ENCODE data around the gene ALS2CL.

Gene ALS2CL

GRCh38 chr3:46725621-46726314 is 32.3 kb upstream of the ALS2CL start:
- Histone ChIP-seq H3K9me3 (ENCODE audit: control insufficient read depth, low read length) (no peaks in the 10 kb centered on the region), H3K4me3 (ENCODE audit: extremely low read depth, insufficient read depth, low read length, poor library complexity, severe bottlenecking) (no peak overlapping the region), H3K27ac (ENCODE audit: low read depth, low read length, severe bottlenecking) (no peak overlapping the region), H3K36me3 (ENCODE audit: control insufficient read depth, insufficient read depth, low read length) (no peaks in the 10 kb centered on the region), H3K4me1 (ENCODE audit: control insufficient read depth, insufficient read depth, low read length, poor library complexity, severe bottlenecking) (peaks cover 14% of the 10 kb centered on the region)
- 94 to 100% methylated on average over 2 to 3 of the region's 6 CpGs for WGBS, 2 experiments (ENCODE audit: insufficient coverage in 2 of 2)

GRCh38 chr3:46724424-46724823 is 30.9 kb upstream of the ALS2CL start:
- Histone ChIP-seq H3K36me3 (ENCODE audit: control insufficient read depth, insufficient read depth, low read length) (no peaks in the 10 kb centered on the region), H3K27ac (ENCODE audit: low read depth, low read length, severe bottlenecking) (no peak overlapping the region), H3K9me3 (ENCODE audit: control insufficient read depth, low read length) (no peaks in the 10 kb centered on the region), H3K4me3 (ENCODE audit: extremely low read depth, insufficient read depth, low read length, poor library complexity, severe bottlenecking) (no peak overlapping the region), H3K4me1 (ENCODE audit: control insufficient read depth, insufficient read depth, low read length, poor library complexity, severe bottlenecking) (peaks cover 14% of the 10 kb centered on the region)
- no CpG with 5 or more reads among the region's 4 CpGs for WGBS, 2 experiments (ENCODE audit: insufficient coverage in 2 of 2)

- Histone ChIP-seq H3K4me3 (ENCODE audit: extremely low read depth, insufficient read depth, low read length, poor library complexity, severe bottlenecking) (no peak overlapping the region), H3K9me3 (ENCODE audit: control insufficient read depth, low read length) (no peaks in the 10 kb centered on the region), H3K27ac (ENCODE audit: low read depth, low read length, severe bottlenecking) (no peak overlapping the region), H3K4me1 (ENCODE audit: control insufficient read depth, insufficient read depth, low read length, poor library complexity, severe bottlenecking) (peaks cover 14% of the 10 kb centered on the region), H3K36me3 (ENCODE audit: control insufficient read depth, insufficient read depth, low read length) (no peaks in the 10 kb centered on the region)
- 86 to 88% methylated on average over 1 to 4 of the region's 5 CpGs for WGBS, 2 experiments (ENCODE audit: insufficient coverage in 2 of 2)
These were observed 29.0 kb upstream of the ALS2CL start for GRCh38 chr3:46722443-46722842.

- H3K27ac ChIP-seq (ENCODE audit: low read depth, low read length, severe bottlenecking), result no peak overlapping the region
- no peaks in the 10 kb centered on the region for H3K36me3 ChIP-seq (ENCODE audit: control insufficient read depth, insufficient read depth, low read length)
- H3K4me3 ChIP-seq (ENCODE audit: extremely low read depth, insufficient read depth, low read length, poor library complexity, severe bottlenecking), result no peak overlapping the region
- no CpG with 5 or more reads among the region's 2 CpGs for WGBS, 2 experiments (ENCODE audit: insufficient coverage in 2 of 2)
- H3K4me1 ChIP-seq (ENCODE audit: control insufficient read depth, insufficient read depth, low read length, poor library complexity, severe bottlenecking), result peaks cover 10% of the 10 kb centered on the region
- H3K9me3 ChIP-seq (ENCODE audit: control insufficient read depth, low read length), result no peaks in the 10 kb centered on the region
These were observed 27.5 kb upstream of the ALS2CL start for GRCh38 chr3:46721009-46721408.

GRCh38 chr3:46719735-46720271 is 26.3 kb upstream of the ALS2CL start:
- no peaks in the 10 kb centered on the region for H3K36me3 ChIP-seq (ENCODE audit: control insufficient read depth, insufficient read depth, low read length)
- no peak overlapping the region for H3K4me3 ChIP-seq (ENCODE audit: extremely low read depth, insufficient read depth, low read length, poor library complexity, severe bottlenecking)
- no peaks in the 10 kb centered on the region for H3K4me1 ChIP-seq (ENCODE audit: control insufficient read depth, insufficient read depth, low read length, poor library complexity, severe bottlenecking)
- H3K9me3 ChIP-seq (ENCODE audit: control insufficient read depth, low read length), result no peaks in the 10 kb centered on the region
- H3K27ac ChIP-seq (ENCODE audit: low read depth, low read length, severe bottlenecking), result no peak overlapping the region
- 87 to 90% methylated on average over 2 to 4 of the region's 4 CpGs for WGBS, 2 experiments (ENCODE audit: insufficient coverage in 2 of 2)

GRCh38 chr3:46719044-46719565 is 25.6 kb upstream of the ALS2CL start:
- Histone ChIP-seq H3K4me1 (ENCODE audit: control insufficient read depth, insufficient read depth, low read length, poor library complexity, severe bottlenecking) (no peaks in the 10 kb centered on the region), H3K36me3 (ENCODE audit: control insufficient read depth, insufficient read depth, low read length) (no peaks in the 10 kb centered on the region), H3K9me3 (ENCODE audit: control insufficient read depth, low read length) (no peaks in the 10 kb centered on the region), H3K27ac (ENCODE audit: low read depth, low read length, severe bottlenecking) (no peak overlapping the region), H3K4me3 (ENCODE audit: extremely low read depth, insufficient read depth, low read length, poor library complexity, severe bottlenecking) (no peak overlapping the region)
- WGBS, 2 experiments (ENCODE audit: insufficient coverage in 2 of 2), result 70 to 94% methylated on average over 2 of the region's 2 CpGs

- no peaks in the 10 kb centered on the region for H3K4me1 ChIP-seq (ENCODE audit: control insufficient read depth, insufficient read depth, low read length, poor library complexity, severe bottlenecking)
- H3K4me3 ChIP-seq (ENCODE audit: extremely low read depth, insufficient read depth, low read length, poor library complexity, severe bottlenecking), result no peak within 1 kb of the TSS
- no peaks in the 10 kb centered on the region for H3K9me3 ChIP-seq (ENCODE audit: control insufficient read depth, low read length)
- no peaks in the 10 kb centered on the region for H3K36me3 ChIP-seq (ENCODE audit: control insufficient read depth, insufficient read depth, low read length)
- H3K27ac ChIP-seq (ENCODE audit: low read depth, low read length, severe bottlenecking), result no peak within 1 kb of the TSS
- 94% methylated on average over 53 to 58 of the region's 61 CpGs for WGBS, 2 experiments (ENCODE audit: insufficient coverage in 2 of 2)
These were observed 24.2 kb upstream of the ALS2CL start, which contains the start of gene PRSS50 for GRCh38 chr3:46717447-46718231. Gene PRSS50, minus strand, starts transcription at chr3:46717869. Its CDS starts 45 bp downstream, at chr3:46717824.

GRCh38 chr3:46716461-46717441 is 23.3 kb upstream of the ALS2CL start:
- 92 to 93% methylated on average over 14 of the region's 19 CpGs for WGBS, 2 experiments (ENCODE audit: insufficient coverage in 2 of 2)
- Histone ChIP-seq H3K4me3 (ENCODE audit: extremely low read depth, insufficient read depth, low read length, poor library complexity, severe bottlenecking) (no peak overlapping the region), H3K9me3 (ENCODE audit: control insufficient read depth, low read length) (no peaks in the 10 kb centered on the region), H3K36me3 (ENCODE audit: control insufficient read depth, insufficient read depth, low read length) (no peaks in the 10 kb centered on the region), H3K4me1 (ENCODE audit: control insufficient read depth, insufficient read depth, low read length, poor library complexity, severe bottlenecking) (no peaks in the 10 kb centered on the region), H3K27ac (ENCODE audit: low read depth, low read length, severe bottlenecking) (no peak overlapping the region)

GRCh38 chr3:46715507-46716175 is 22.2 kb upstream of the ALS2CL start:
- no peak overlapping the region for H3K4me3 ChIP-seq (ENCODE audit: extremely low read depth, insufficient read depth, low read length, poor library complexity, severe bottlenecking)
- 90 to 100% methylated on average over 5 to 7 of the region's 11 CpGs for WGBS, 2 experiments (ENCODE audit: insufficient coverage in 2 of 2)

More at GRCh38 chr3:46715507-46716175, 22.2 kb upstream of the ALS2CL start:
- H3K27ac ChIP-seq (ENCODE audit: low read depth, low read length, severe bottlenecking), result no peak overlapping the region
- H3K36me3 ChIP-seq (ENCODE audit: control insufficient read depth, insufficient read depth, low read length), result no peaks in the 10 kb centered on the region
- no peaks in the 10 kb centered on the region for H3K4me1 ChIP-seq (ENCODE audit: control insufficient read depth, insufficient read depth, low read length, poor library complexity, severe bottlenecking)
- no peaks in the 10 kb centered on the region for H3K9me3 ChIP-seq (ENCODE audit: control insufficient read depth, low read length)

All from mesodermal cell (in vitro differentiated cells).